H1 (cell line): ENCODE measurements around the gene NDUFS4. TPM values are rescaled to one million over a fixed set of nuclear protein-coding genes. Genes with fewer than 3 reads are reported as not detected.

Source experiments
- ASH2L ChIP-seq: fragments of 200-600, 300-600 bp; sonication (generic); IDR thresholded peaks from one replicate; pipeline ENCODE4 v1.7.1; 2017; ENCODE audit warnings: low read length
- CHD7 ChIP-seq: fragments of 300-600 bp; sonication (generic); IDR thresholded peaks from 2 replicates; pipeline ENCODE4 v1.7.1; 2012; ENCODE audit warnings: low read length, moderate library complexity, mild to moderate bottlenecking, inconsistent platforms; ENCODE audit not compliant: insufficient replicate concordance
- KDM5A ChIP-seq: fragments of 200-600 bp; IDR thresholded peaks from 2 replicates; pipeline ENCODE4 v1.7.1; 2012; ENCODE audit warnings: mild to moderate bottlenecking, low read length, inconsistent platforms, mixed read lengths
- POLR2A ChIP-seq, 2 experiments: IDR thresholded peaks; 1 replicate in 1 of 2; 2 replicates in 1 of 2; pipeline ENCODE4 v1.6.1; 2011; ENCODE audit warnings: low read depth in 2 of 2, low read length in 2 of 2, mild to moderate bottlenecking in 2 of 2; ENCODE audit errors: control extremely low read depth in 1 of 2
- SUZ12 ChIP-seq: fragments of 200-600 bp; sonication (generic); IDR thresholded peaks from 2 replicates; pipeline ENCODE4 v1.6.1; 2012; ENCODE audit warnings: mild to moderate bottlenecking, inconsistent platforms, low read length, moderate library complexity, mixed read lengths
- polyA plus RNA-seq, 7 experiments: library from polyadenylated mRNA; depleted of rRNA in 3 of 7; stranded (reverse) in 5 of 7; unstranded in 2 of 7; fragments of >200 nt in 5 of 7; fragments of 200-250 nt in 2 of 7; gene quantifications; 1 replicate in 5 of 7; 2 replicates in 1 of 7; 4 replicates in 1 of 7; pipeline versions ENCODE4 v1.2.1 to v1.2.3, GENCODE V29; 2011 to 2013; ENCODE audit warnings: missing spikeins in 2 of 7, mixed read lengths in 2 of 7
- total RNA-seq: library from RNA; stranded (reverse); fragmentation: NEBNext Ultra II Directional; extraction: Animal tissue kit (Norgen Biotek cat#: 25700); gene quantifications from 2 replicates; pipeline ENCODE4 v1.2.1, GENCODE V29; 2021

NDUFS4 gene
- total and polyA plus RNA-seq, 2 of the 8 experiments (the other 6 are each of a cell fraction or from before 2014, with no cell fraction given): 74.6 to 75.9 TPM

- TF ChIP-seq CHD7: no peak
- no peak for TF ChIP-seq KDM5A
- TF ChIP-seq ASH2L: no peak
- TF ChIP-seq SUZ12: no peak
- no peak for TF ChIP-seq POLR2A (IDR thresholded peaks at IDR 0.05; ENCODE audit: control extremely low read depth in 1 of 2, low read depth in 2 of 2, low read length in 2 of 2)
These were observed 43.9 kb downstream of the NDUFS4 start (continued) for GRCh38 chr5:53604309-53604708.
